Activated effector memory CD4-positive, alpha-beta T cell treated with anti-CD3 and anti-CD28 coated beads, Interleukin-2, amount 50 U/mL, for 16 hours (primary cell): ENCODE results near the gene B3GNT8.
"Not testable (repeated sequence)": the region's sequence is repeated elsewhere in the genome, so short reads cannot be mapped to it uniquely, and the experiment has no call there.

Experiments used
- DNase-seq: peaks from one replicate; pipeline ENCODE4 v3.0.0-alpha.2; 2020

Gene B3GNT8

GRCh38 chr19:41426952-41427646 lies at the start of gene B3GNT8:
Gene B3GNT8, minus strand, starts transcription at chr19:41427374. Its CDS starts 596 bp downstream, at chr19:41426778.
- peak; percentile 75 for DNase-seq

GRCh38 chr19:41476583-41476982 lies 49.4 kb upstream of the B3GNT8 start:
- DNase-seq: no peak

- DNase-seq: not testable (repeated sequence)
Measured at GRCh38 chr19:41463257-41464256, 36.4 kb upstream of the B3GNT8 start.

- DNase-seq: no peak
Measured at GRCh38 chr19:41462497-41462896, 35.3 kb upstream of the B3GNT8 start.

GRCh38 chr19:41457241-41457640 lies 30.1 kb upstream of the B3GNT8 start:
- DNase-seq: no peak

GRCh38 chr19:41456342-41456918 lies 29.3 kb upstream of the B3GNT8 start:
- no peak for DNase-seq

- no peak for DNase-seq
Measured at GRCh38 chr19:41455936-41456335, 28.8 kb upstream of the B3GNT8 start.

GRCh38 chr19:41452584-41453275 lies 25.6 kb upstream of the B3GNT8 start:
- DNase-seq: no peak

GRCh38 chr19:41449865-41450178 lies 22.6 kb upstream of the B3GNT8 start:
- DNase-seq: no peak

GRCh38 chr19:41449079-41449864 lies 22.1 kb upstream of the B3GNT8 start:
- DNase-seq: peak; percentile 91

- no peak for DNase-seq
Measured at GRCh38 chr19:41447732-41448332, 20.7 kb upstream of the B3GNT8 start.

- DNase-seq: peak; percentile 54
Measured at GRCh38 chr19:41445575-41445974, 18.4 kb upstream of the B3GNT8 start.

- peak; percentile 41 for DNase-seq
Measured at GRCh38 chr19:41443813-41444455, 16.8 kb upstream of the B3GNT8 start.

- DNase-seq: peak; percentile 48
Measured at GRCh38 chr19:41442473-41443355, 15.5 kb upstream of the B3GNT8 start, which contains the start of gene ERICH4. Gene ERICH4, plus strand, starts transcription at chr19:41443156. Its CDS starts 14 bp downstream, at chr19:41443170.

- peak; percentile 42 for DNase-seq
Measured at GRCh38 chr19:41441321-41441945, 14.3 kb upstream of the B3GNT8 start.

GRCh38 chr19:41439441-41440222 lies 12.5 kb upstream of the B3GNT8 start, which contains the start of gene DMAC2:
Gene DMAC2, minus strand, starts transcription at chr19:41439912. Its CDS starts 13 bp downstream, at chr19:41439899.
- peak; percentile 98 for DNase-seq

GRCh38 chr19:41437944-41438574 lies 10.9 kb upstream of the B3GNT8 start:
- DNase-seq: no peak

GRCh38 chr19:41436674-41436951 lies 9.4 kb upstream of the B3GNT8 start:
- no peak for DNase-seq
